ENCODE measurements around the gene DENND6B. TPM values are rescaled to one million over a fixed set of nuclear protein-coding genes. Genes with fewer than 3 reads are reported as not detected.

Gene DENND6B
- polyA plus RNA-seq, 3 donors = 9.0 to 12.0 (median 11.2) TPM

GRCh38 chr22:50305393-50305922 lies 21.4 kb downstream of the DENND6B start:
- no peak for DNase-seq (ENCODE audit: low read depth in 3 of 3, low spot score in 2 of 3)

- no peak for DNase-seq (ENCODE audit: low read depth in 3 of 3, low spot score in 2 of 3)
Measured at GRCh38 chr22:50304528-50305392, 22.1 kb downstream of the DENND6B start.

- DNase-seq (ENCODE audit: low read depth in 3 of 3, low spot score in 2 of 3) = no peak
Measured at GRCh38 chr22:50303848-50304527, 22.8 kb downstream of the DENND6B start.

- DNase-seq (ENCODE audit: low read depth in 3 of 3, low spot score in 2 of 3) = no peak
Measured at GRCh38 chr22:50303515-50303847, 23.3 kb downstream of the DENND6B start.

DNA sequence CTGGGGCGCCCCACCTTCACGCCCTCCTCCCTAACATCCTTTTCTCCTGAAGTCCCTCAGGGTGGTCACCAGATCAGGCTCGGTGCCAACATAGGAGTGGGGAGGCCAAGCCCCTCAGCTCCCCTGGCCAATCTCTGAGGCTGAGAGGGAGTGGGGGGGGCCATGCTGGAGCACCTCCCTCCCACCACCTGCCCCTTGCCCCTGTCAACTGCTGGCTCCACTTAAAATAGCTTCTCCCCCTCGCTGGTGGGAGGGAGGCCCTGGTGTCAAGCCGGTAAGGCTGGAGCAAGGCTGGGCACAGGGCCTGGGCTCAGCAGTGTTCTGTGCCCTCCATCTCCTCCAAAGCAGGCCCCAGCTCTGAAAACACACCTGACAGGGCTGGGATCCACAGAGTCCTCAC lies 24.2 kb downstream of the DENND6B start:
- no peak for DNase-seq (ENCODE audit: low read depth in 3 of 3, low spot score in 2 of 3)

- DNase-seq (ENCODE audit: low read depth in 3 of 3, low spot score in 2 of 3) = no peak
Measured at GRCh38 chr22:50302041-50302541, 24.7 kb downstream of the DENND6B start.

- DNase-seq (ENCODE audit: low read depth in 3 of 3, low spot score in 2 of 3) = no peak
Measured at GRCh38 chr22:50301581-50301991, 25.2 kb downstream of the DENND6B start.

DNA sequence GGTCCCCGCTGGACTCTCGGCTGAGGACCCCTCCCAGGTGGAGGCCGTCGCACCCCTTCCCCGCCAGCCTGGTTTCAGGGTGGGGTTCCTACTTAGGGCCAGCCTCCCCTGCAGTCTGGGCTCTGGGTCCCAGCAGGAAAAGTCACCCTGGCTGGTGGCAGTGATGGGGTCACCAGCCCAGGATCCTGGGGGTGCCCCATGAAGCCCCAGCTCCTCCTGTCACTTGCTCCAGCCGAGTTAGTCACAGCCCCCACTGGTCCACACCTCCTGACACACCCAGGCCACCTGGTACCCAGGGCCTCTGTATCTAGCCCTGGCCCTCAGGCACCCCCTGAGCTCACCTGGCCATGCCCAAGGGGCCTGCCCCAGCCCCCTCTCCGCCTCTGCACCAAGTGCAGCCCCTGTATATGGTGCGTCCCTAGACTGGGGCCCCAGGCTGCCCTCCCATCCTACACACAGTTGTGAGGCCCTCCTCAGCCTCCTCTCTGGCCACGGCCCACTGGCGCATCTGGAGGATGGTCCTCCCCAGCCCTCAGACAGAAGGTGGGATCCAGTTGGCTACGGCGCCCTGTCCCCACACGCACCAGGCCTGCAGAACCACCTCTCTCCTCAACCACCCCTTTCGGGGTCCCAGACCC lies 26.1 kb downstream of the DENND6B start:
- no peak for DNase-seq (ENCODE audit: low read depth in 3 of 3, low spot score in 2 of 3)

DNA sequence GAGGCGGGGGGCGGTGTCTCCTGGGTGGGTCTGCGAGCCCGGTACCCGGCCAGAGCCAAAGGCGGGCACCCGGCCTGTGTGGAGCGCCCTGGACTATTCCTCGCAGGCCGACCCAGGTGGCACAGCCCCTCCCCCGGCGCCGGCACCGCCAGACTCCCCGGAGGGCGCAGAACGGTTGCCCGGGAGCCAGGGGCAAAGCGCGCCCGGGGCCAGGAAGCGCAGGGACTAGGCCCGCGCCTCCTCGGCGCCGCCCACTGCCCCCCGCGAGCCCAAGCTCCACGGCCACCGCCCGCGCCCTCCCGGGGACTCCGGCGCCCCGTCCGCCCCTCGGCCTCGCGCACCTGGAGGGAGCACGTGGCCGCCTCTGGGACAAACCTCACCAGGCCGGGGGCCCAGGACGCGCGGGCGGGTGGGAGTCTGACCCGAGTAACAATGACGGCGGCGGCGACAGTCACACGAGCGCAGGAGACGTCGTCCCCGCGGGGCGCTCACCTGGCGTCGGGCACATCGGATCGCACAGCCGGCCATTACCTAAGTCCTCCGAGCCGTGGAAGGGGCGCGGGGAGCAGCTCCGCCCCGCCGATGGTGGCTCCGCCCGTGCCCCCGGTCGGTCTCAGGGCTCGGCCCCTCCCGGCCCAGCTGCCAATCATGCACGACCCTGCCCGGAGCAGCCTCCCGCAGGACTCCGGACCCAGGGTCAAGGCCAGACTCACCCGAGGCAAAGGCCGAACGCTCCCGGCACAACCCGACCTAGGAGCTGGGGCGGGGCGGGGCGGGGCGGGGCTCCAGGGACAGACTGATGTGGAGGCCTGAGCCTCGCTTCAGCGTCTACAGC lies 26.8 kb downstream of the DENND6B start:
- no peak for DNase-seq (ENCODE audit: low read depth in 3 of 3, low spot score in 2 of 3)

- DNase-seq (ENCODE audit: low read depth in 3 of 3, low spot score in 2 of 3) = no peak
Measured at GRCh38 chr22:50298937-50299784, 27.7 kb downstream of the DENND6B start.

DNA sequence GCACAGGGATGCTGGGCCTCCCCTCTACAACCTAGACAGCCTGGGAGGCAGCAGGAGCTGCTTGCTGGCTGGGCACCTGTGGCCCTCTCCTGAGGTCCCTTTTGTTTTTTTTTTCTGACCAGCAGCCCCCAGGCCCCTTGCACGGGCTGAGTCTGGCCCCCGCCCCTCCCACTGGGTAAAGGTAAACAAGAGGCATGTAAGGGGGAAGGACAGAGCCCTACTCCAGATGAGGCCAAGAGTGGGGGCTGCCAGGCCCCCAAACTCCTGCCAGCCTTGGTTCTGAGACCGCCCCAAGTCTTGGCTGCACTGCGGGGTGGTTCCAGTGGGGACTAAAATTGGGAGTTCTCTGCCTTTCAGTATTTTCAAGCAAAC lies 28.6 kb downstream of the DENND6B start:
- DNase-seq (ENCODE audit: low read depth in 3 of 3, low spot score in 2 of 3) = no peak

DNA sequence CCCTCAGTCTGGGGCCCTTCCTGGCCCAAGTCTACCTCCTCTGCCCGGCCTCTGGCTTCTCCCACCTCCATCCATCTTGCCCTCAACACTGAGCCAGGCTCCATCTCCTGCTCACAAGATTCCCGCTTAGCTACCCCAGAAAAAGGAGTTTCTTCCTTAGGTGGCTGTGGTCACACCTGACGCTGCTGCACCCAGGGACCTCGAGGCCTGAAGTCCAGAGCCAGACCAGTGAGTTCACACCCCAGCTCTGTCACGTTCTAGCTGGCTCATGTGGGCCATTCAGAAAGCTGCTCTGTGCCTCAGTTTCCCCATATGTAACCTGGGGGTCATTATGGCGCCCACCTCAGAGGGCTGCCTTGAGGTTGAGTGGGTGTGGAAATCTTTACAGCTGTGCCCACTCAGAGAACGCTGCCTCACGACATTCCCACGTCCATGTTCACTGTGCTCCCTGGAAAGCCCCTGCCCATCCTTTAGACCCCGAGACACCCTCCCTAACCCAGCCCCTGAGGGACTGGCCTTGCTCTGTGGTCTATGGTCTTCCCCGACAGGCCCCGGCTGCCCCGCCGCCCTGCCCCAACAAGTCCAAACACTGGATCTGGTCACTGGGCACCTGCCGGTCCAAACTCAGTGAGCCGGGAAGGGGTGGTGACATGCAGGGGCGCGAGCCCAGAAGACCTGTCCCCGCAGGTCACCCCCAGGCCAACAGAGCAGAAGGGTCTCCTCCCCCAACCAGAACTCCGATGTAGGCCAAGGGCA lies 29.1 kb downstream of the DENND6B start:
- DNase-seq (ENCODE audit: low read depth in 3 of 3, low spot score in 2 of 3) = no peak

GRCh38 chr22:50296658-50297490 lies 29.9 kb downstream of the DENND6B start:
- no peak for DNase-seq (ENCODE audit: low read depth in 3 of 3, low spot score in 2 of 3)

- no peak for DNase-seq (ENCODE audit: low read depth in 3 of 3, low spot score in 2 of 3)
Measured at GRCh38 chr22:50294319-50294656, 32.5 kb downstream of the DENND6B start.

DNA sequence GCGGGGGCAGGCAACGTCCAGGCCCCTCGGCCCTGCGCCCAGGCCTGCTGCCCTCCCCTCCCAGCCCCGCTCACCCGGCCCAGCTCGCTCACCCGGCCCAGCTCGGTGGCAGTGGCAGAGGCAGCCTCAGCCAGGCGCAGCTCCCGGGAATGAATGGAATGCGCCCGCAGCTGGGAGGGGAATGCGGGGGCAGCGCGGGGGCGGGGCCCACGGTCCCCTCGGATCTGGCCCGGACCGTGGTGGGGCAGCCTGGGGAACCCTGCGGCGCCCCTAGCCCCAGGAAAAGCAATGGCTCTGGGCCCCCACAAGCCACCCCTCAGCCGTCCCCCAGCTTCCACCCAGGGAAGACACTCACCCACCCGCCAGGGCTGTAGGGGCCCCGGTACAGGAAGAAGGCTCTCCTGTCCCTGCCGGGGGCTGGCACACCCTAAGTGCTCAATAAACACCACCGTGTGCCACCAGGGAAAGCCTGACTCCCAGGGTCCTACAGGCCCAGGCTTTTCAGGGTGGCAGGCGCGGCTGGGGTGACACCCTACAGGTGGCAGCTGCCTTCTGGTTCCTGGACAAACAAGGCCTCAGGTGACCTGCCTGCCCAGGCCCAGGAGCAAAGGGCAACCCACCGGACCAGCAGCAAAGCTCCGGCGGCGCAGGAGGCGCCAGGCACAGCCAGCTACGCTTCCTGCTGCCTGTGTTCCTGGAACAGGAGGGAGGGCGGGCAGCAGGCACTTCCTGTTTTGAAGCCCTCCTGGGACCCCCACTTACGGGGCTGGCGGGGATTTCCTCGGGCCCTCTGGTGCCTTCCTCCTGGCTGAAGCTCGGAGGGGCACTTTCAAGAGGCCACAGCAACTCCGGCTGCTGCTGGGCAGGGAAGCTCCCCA lies 33.1 kb downstream of the DENND6B start:
- DNase-seq (ENCODE audit: low read depth in 3 of 3, low spot score in 2 of 3) = peak in 1 of 3 donors; percentile 71

DNA sequence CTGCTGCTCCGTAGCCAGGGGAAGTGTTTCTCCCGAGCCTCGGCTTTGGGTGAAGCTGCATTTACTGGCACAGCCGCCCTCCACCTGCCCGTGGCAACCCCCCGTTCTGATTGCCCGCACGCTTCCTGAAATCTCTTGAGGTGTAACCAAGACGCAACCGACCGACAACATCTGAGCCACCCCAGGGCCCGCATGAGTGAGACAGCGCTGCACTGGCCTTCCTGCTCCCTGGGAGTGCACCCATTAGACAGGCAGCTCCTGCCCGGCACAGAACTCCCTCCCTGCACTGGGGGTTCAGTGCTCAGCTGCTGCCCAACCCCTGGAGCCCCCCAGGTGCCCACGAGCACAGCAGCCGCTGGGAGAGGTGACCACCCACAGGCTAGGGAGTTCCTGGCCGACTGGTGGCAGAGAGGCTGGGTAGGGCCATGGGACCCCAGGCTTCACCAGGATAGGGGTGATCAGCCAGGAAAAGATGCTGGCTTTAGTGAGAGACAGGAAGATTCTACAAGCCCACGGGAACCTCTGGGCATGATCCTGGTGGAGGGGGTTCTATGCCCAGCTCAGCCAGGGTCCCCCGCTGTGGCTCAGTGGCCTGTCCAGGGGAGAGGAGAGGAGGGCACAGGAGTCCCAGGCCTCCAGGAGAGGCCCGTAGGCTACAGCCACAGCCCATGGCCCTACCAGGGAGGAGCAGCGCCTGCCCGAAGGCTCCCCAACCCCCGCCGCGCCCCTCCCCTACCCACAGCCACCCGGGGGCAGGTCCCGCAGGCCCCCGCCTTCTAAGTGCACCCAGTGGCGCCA lies 34.0 kb downstream of the DENND6B start:
- no peak for DNase-seq (ENCODE audit: low read depth in 3 of 3, low spot score in 2 of 3)

Data from right renal cortex interstitium (tissue), 3 donors.